Measurements from ENCODE around the gene BTG2. TPM values are rescaled to one million over a fixed set of nuclear protein-coding genes. Genes with fewer than 3 reads are reported as not detected.
"Not testable (repeated sequence)": the region's sequence is repeated elsewhere in the genome, so short reads cannot be mapped to it uniquely, and the experiment has no call there.

The BTG2 gene
- total and polyA plus RNA-seq, 2 experiments from 2014 or later: 197 to 274 TPM

- H3K4me1 ChIP-seq (ENCODE audit: insufficient read depth): peaks cover 31% of the 10 kb centered on the region
- TF ChIP-seq EZH2phosphoT487 (IDR thresholded peaks at IDR 0.05; ENCODE audit: low read depth, severe bottlenecking, unreplicated experiment) (no peak), EZH2 (IDR thresholded peaks at IDR 0.05; ENCODE audit: borderline replicate concordance) (no peak), CTCF (IDR thresholded peaks at IDR 0.05; ENCODE audit: poor library complexity) (no peak)
- H3K9me2 ChIP-seq (replicated peaks; ENCODE audit: insufficient read depth): no peaks in the 10 kb centered on the region
- H3K9me3 ChIP-seq (ENCODE audit: low read depth): no peaks in the 10 kb centered on the region
- peak overlapping the region; percentile 99 for H3K4me3 ChIP-seq
- peak overlapping the region; percentile 81 for H3K4me2 ChIP-seq
- H3K27me3 ChIP-seq: no peaks in the 10 kb centered on the region
- no peaks in the 10 kb centered on the region for H3K36me3 ChIP-seq (replicated peaks; ENCODE audit: insufficient read depth, low read depth)
- H2AFZ ChIP-seq: no peak overlapping the region
- DNase-seq (ENCODE audit: low spot score): peak; percentile 28
- H4K20me1 ChIP-seq (ENCODE audit: insufficient read depth, poor library complexity, severe bottlenecking): peaks cover 39% of the 10 kb centered on the region
- H3K79me2 ChIP-seq: peaks cover 42% of the 10 kb centered on the region
- 65% methylated on average over 5 of the region's 5 CpGs for WGBS (ENCODE audit: low lambda C conversion rate, missing lambda C conversion rate)
- H3K27ac ChIP-seq: no peak overlapping the region
Observed at GRCh38 chr1:203308328-203308922, 3.1 kb downstream of the BTG2 start.

- Histone ChIP-seq H4K20me1 (ENCODE audit: insufficient read depth, poor library complexity, severe bottlenecking) (peaks cover 39% of the 10 kb centered on the region), H3K36me3 (replicated peaks; ENCODE audit: insufficient read depth, low read depth) (no peaks in the 10 kb centered on the region), H3K4me3 (no peak overlapping the region), H3K4me1 (ENCODE audit: insufficient read depth) (peaks cover 31% of the 10 kb centered on the region), H3K4me2 (peak overlapping the region; percentile 81), H3K27me3 (no peaks in the 10 kb centered on the region), H3K9me3 (ENCODE audit: low read depth) (no peaks in the 10 kb centered on the region), H3K27ac (no peak overlapping the region), H3K9me2 (replicated peaks; ENCODE audit: insufficient read depth) (no peaks in the 10 kb centered on the region), H2AFZ (no peak overlapping the region), H3K79me2 (peaks cover 42% of the 10 kb centered on the region)
- 83% methylated on average over 1 of the region's 1 CpG for WGBS (ENCODE audit: low lambda C conversion rate, missing lambda C conversion rate)
- DNase-seq (ENCODE audit: low spot score): no peak
- TF ChIP-seq EZH2 (IDR thresholded peaks at IDR 0.05; ENCODE audit: borderline replicate concordance): no peak
- no peak for TF ChIP-seq CTCF (IDR thresholded peaks at IDR 0.05; ENCODE audit: poor library complexity)
- TF ChIP-seq EZH2phosphoT487 (IDR thresholded peaks at IDR 0.05; ENCODE audit: low read depth, severe bottlenecking, unreplicated experiment): no peak
Observed at GRCh38 chr1:203308923-203309331, 3.6 kb downstream of the BTG2 start.

DNA sequence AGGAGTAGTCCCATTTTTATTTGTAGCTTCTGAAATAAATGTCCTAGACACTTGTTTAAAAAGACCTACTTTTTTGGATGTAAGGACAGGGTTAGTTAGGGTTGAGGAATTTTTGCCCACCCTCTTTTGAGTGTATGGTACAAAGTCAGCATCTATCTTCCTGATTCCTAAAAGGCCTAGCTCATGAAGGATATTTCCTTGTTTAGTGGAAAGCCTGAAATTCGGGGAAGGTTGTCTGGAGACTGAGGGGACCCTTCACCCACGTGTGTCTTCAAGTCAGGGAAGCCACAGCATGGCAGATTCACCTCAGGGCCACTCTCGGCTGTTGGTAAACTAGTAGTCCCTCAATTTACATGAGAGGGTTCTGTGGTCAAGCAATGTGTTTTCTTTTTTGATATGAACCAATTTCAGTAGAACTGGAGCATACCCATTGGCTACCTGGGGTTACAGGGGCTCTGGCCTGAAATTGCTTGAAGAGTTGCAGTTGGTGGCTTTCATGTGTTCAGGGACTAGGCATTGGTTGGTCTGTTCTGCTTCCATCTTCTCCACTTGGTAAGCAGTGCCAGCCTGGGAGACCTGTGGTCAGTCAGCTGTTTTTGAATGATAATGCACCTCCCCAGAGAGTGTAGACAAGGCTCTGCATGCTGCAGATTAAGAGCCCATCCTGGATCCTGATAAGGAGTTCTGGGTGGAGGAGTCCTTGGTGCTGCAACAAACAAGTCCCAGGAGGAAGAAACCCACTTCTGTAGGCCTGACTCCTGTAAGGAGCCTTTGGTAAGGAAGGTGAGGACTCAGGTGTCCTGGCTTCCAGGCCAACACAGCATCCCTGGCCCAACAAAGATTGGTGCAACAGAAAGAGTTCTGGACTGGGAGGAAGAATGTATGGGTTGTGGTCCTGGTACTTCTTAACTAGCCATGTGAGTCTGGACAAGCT lies 6.3 kb downstream of the BTG2 start:
- no peak overlapping the region for H3K4me3 ChIP-seq
- no peak overlapping the region for H3K27ac ChIP-seq
- H3K9me3 ChIP-seq (ENCODE audit: low read depth): no peaks in the 10 kb centered on the region
- WGBS (ENCODE audit: low lambda C conversion rate, missing lambda C conversion rate): 82% methylated on average over 3 of the region's 3 CpGs
- no peak overlapping the region for H2AFZ ChIP-seq
- DNase-seq (ENCODE audit: low spot score): no peak
- H3K27me3 ChIP-seq: no peaks in the 10 kb centered on the region
- H4K20me1 ChIP-seq (ENCODE audit: insufficient read depth, poor library complexity, severe bottlenecking): peaks cover 30% of the 10 kb centered on the region
- H3K36me3 ChIP-seq (replicated peaks; ENCODE audit: insufficient read depth, low read depth): no peaks in the 10 kb centered on the region
- peaks cover 33% of the 10 kb centered on the region for H3K4me1 ChIP-seq (ENCODE audit: insufficient read depth)
- no peak overlapping the region for H3K4me2 ChIP-seq
- H3K9me2 ChIP-seq (replicated peaks; ENCODE audit: insufficient read depth): no peaks in the 10 kb centered on the region
- TF ChIP-seq EZH2phosphoT487 (IDR thresholded peaks at IDR 0.05; ENCODE audit: low read depth, severe bottlenecking, unreplicated experiment): no peak
- no peak for TF ChIP-seq CTCF (IDR thresholded peaks at IDR 0.05; ENCODE audit: poor library complexity)
- TF ChIP-seq EZH2 (IDR thresholded peaks at IDR 0.05; ENCODE audit: borderline replicate concordance): no peak
- peaks cover 30% of the 10 kb centered on the region for H3K79me2 ChIP-seq

DNA sequence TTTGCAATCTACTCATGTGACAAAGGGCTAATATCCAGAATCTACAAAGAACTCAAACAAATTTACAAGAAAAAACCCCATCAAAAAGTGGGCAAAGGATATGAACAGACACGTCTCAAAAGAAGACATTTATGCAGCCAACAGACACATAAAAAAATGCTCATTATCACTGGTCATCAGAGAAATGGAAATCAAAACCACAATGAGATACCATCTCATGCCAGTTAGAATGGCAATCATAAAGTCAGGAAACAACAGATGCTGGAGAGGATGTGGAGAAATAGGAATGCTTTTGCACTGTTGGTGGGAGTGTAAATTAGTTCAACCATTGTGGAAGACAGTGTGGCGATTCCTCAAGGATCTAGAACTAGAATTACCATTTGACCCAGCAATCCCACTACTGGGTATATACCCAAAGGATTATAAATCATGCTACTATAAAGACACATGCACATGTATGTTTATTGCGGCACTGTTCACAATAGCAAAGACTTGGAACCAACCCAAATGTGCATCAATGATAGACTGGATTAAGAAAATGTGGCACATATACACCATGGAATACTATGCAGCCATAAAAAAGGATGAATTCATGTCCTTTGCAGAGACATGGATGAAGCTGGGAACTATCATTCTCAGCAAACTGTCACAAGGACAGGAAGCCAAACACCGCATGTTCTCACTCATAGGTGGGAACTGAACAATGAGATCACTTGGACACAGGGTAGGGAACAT lies 8.9 kb downstream of the BTG2 start:
- not testable (repeated sequence) for H3K27me3 ChIP-seq; H3K4me3 ChIP-seq; H3K36me3 ChIP-seq (replicated peaks; ENCODE audit: insufficient read depth, low read depth); H4K20me1 ChIP-seq (ENCODE audit: insufficient read depth, poor library complexity, severe bottlenecking); H2AFZ ChIP-seq; H3K4me2 ChIP-seq; DNase-seq (ENCODE audit: low spot score); H3K9me3 ChIP-seq (ENCODE audit: low read depth); H3K79me2 ChIP-seq; H3K27ac ChIP-seq; H3K9me2 ChIP-seq (replicated peaks; ENCODE audit: insufficient read depth)
- peaks cover 25% of the 10 kb centered on the region for H3K4me1 ChIP-seq (ENCODE audit: insufficient read depth)
- WGBS (ENCODE audit: low lambda C conversion rate, missing lambda C conversion rate): 91% methylated on average over 4 of the region's 4 CpGs
